GM19193 (cell line): ENCODE results near the gene UCK1.
A peak's percentile ranks its signal among the peaks of the same experiment; 100 is the strongest.

ENCODE experiments used
- POLR2A ChIP-seq: IDR thresholded peaks from 4 replicates; pipeline ENCODE4 v1.6.1; 2011; ENCODE audit not compliant: insufficient read depth, insufficient read length; ENCODE audit errors: extremely low read depth

UCK1 gene

DNA sequence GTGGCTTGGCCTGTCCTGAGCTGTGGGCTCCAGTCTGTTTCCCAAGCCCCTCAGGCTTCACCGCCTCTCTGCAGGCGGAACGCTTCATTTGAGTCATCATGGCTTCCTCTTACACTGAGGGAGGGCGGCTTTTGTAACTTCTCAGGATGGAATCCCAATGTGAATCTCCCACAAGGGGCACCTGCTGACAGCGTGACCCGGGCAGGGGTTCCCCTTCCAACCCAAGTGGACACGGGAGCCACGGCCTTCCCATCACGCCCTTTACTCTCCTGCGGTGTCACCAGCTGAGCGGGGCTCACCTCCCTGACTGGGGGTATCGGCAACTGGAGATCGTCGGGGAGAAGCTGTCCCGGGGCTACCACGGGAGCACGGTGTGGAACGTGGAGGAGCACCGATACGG, 12.5 kb downstream of the UCK1 start:
- TF ChIP-seq POLR2A = no peak

DNA sequence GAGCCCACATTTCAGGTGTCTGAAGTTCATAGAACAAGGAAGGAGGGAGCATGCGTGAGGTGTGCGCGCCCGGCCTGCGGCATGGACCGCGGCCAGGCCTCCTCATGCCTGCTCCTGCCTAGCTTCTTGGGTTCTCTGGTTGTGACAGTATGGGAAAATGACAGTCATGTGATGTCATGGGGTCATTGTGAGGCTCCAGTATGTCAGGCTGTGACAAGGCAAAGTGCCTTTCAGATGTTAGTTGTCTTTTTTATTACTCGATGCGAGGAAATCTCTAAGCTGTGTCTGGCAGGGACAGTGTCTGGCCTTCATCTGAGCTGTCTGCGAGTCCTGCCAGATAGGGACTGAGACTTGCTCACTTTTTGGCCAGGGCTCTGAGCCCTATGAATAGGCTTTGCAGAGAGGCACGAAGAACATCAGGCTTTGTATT, 13.3 kb downstream of the UCK1 start:
- TF ChIP-seq POLR2A = no peak

- no peak for TF ChIP-seq POLR2A
Observed at GRCh38 chr9:131516930-131517329, 14.1 kb downstream of the UCK1 start.

GRCh38 chr9:131516100-131516499, 15.0 kb downstream of the UCK1 start:
- no peak for TF ChIP-seq POLR2A

DNA sequence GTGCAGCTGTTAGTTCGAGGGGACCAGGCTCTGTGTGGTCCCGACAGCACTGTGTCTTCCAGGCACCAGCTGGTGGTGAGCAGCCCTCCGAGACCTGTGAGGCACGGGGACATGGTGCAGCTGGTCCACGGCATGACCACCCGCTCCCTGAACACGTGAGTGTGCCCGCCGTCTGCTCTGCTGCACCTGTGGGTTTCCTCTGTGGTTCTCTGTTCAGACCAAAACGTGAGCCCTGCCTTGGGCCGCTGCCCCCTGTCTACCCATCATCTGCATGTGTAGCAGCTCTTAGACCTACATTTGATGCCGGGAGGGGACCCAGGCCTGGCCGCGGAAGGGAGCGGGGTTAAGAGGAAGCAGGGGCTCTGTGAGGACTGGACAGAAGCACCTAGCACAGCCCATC, 17.9 kb downstream of the UCK1 start:
- no peak for TF ChIP-seq POLR2A

GRCh38 chr9:131511880-131512279, 19.2 kb downstream of the UCK1 start:
- TF ChIP-seq POLR2A = no peak

- TF ChIP-seq POLR2A = no peak
Observed at GRCh38 chr9:131511416-131511815, 19.6 kb downstream of the UCK1 start.

- TF ChIP-seq POLR2A = no peak
Observed at GRCh38 chr9:131505012-131505411, 26.1 kb downstream of the UCK1 start.

- TF ChIP-seq POLR2A = no peak
Observed at GRCh38 chr9:131503626-131504465, 27.2 kb downstream of the UCK1 start.

DNA sequence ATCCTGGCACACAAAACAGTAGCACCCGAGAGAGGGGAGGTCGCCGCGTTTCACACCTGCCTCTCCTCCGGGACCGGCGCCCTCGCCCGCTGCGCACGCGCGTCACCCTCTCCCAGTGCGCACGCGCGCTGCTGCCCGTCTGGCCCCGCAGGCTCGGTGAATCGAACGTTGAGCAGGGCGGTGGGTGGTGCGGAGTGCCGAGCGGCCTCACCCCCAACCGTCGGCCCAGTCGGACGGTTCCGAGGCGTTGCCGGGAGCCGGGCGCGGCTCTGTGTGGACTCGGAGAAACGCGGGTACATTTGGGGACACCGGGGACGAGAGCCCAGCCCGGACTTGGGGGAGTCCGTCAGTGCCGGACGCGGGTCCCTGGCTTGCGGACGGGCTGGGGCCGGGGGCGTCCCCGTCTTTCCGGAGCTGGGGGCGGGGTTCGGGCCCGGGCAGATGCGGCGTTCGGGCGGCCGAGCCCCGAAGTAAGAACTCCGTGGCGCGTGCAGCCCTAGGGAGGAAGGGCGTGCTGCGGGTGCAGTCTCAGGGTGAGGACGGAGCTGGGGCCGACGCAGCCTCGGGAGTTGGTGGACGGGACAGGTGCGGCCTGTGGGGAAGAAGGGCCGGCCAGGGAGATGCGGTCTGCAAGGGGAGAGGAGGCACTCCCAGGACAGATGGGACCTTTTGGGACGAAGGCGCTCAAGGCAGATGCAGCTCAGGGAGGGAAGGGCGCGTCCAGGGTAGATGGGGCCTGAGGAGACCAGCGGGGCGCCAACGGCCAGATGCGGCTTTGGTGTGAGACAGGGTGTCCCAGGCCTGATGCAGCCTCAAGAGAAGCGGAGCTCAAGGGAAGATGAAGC, 28.1 kb downstream of the UCK1 start, which contains the start of gene POMT1:
POMT1 (plus strand) TSS at position 138 of the 845 bp plus-strand sequence. CDS start 1,301 bp downstream, outside the sequence.
- peak; percentile 61 for TF ChIP-seq POLR2A

DNA sequence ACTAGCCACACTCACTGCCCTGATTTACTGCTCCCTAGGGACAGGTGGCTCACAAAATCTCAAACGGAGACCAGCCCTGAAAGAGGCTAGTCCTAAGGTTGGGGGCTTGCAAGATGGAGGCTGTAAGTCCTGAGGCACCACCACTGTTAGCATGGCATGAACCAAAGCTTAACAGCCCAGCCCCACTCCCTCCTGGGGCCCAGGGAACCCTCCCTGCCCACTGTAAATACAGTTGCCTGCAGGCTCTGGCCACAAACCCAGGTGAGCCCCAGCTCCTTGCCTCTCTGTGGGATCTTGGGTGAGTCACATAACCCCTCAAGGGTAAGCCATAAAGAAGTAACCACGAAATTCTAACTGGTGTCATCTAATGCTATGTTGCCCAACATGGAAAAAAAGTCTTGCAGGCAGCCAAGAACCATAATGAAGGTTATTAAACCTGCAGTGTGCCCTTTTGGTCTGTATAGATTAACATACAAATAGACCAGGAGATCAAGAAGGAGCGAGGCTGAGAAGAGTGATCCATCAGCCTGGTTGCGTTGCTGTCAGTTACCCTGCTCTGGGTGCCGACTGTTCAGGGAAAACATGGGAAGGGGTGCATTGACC, 30.0 kb downstream of the UCK1 start:
- TF ChIP-seq POLR2A = no peak

DNA sequence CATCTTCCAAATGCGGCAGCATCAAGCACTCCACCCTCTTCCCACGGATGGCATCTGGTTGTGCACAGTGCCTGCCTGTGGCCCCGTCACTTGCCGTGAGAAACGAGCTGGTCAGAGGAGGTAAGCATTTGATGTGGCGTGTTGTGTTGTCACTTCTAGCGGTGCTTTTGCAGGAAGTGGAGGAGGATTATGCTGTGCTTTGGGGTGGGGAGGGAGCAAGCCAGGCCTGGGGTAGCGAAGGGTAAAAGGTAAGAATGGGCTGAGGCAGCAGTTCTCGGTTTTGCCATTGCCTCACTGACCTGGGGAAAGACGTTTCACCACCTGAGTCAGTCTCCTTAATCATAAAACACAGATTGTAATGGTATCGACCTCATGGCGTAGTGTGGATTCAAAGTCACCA, 30.7 kb downstream of the UCK1 start:
- no peak for TF ChIP-seq POLR2A

GRCh38 chr9:131499254-131499767, 31.8 kb downstream of the UCK1 start:
- no peak for TF ChIP-seq POLR2A

- no peak for TF ChIP-seq POLR2A
Observed at GRCh38 chr9:131496844-131497405, 34.1 kb downstream of the UCK1 start.

- TF ChIP-seq POLR2A = no peak
Observed at GRCh38 chr9:131495785-131496184, 35.3 kb downstream of the UCK1 start.
